Measurements from ENCODE around the gene BACH2. TPM values are rescaled to one million over a fixed set of nuclear protein-coding genes. Genes with fewer than 3 reads are reported as not detected.

The BACH2 gene
- total RNA-seq, 1 donor from 2014 or later, result 7.8 TPM

DNA sequence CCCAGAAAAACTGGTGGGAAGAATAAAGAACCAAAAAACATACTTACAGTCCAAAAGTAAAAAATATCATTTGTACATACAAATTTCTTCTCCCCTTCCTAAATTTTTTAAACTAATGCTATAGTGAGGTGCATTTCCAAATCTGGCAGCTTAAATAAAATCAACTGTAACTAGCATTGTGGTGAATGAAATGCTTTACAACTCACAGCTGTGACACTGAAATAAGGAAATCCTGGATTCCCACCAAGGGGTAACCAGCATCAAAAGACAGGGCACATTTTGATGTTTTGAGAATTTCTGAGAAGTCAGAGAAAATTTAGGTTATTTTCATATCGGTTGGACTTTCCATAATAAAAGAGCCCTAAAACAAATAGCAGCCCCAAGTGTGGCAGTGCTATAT lies 27.3 kb downstream of the BACH2 start:
- Mint-ChIP-seq H3K27ac (ENCODE audit: unreplicated experiment) (no peak overlapping the region), H3K9me3 (ENCODE audit: low read depth) (peaks cover 8% of the 10 kb centered on the region), H3K4me3 (ENCODE audit: unreplicated experiment) (no peak overlapping the region), H3K4me1 (ENCODE audit: low read depth) (no peaks in the 10 kb centered on the region), H3K36me3 (ENCODE audit: low read depth) (peaks cover 8% of the 10 kb centered on the region), H3K27me3 (ENCODE audit: low read depth) (no peaks in the 10 kb centered on the region)
- TF ChIP-seq, protein P1, sequence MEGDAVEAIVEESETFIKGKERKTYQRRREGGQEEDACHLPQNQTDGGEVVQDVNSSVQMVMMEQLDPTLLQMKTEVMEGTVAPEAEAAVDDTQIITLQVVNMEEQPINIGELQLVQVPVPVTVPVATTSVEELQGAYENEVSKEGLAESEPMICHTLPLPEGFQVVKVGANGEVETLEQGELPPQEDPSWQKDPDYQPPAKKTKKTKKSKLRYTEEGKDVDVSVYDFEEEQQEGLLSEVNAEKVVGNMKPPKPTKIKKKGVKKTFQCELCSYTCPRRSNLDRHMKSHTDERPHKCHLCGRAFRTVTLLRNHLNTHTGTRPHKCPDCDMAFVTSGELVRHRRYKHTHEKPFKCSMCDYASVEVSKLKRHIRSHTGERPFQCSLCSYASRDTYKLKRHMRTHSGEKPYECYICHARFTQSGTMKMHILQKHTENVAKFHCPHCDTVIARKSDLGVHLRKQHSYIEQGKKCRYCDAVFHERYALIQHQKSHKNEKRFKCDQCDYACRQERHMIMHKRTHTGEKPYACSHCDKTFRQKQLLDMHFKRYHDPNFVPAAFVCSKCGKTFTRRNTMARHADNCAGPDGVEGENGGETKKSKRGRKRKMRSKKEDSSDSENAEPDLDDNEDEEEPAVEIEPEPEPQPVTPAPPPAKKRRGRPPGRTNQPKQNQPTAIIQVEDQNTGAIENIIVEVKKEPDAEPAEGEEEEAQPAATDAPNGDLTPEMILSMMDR (IDR thresholded peaks at IDR 0.05), result no peak
- DNase-seq (ENCODE audit: low spot score), result no peak

DNA sequence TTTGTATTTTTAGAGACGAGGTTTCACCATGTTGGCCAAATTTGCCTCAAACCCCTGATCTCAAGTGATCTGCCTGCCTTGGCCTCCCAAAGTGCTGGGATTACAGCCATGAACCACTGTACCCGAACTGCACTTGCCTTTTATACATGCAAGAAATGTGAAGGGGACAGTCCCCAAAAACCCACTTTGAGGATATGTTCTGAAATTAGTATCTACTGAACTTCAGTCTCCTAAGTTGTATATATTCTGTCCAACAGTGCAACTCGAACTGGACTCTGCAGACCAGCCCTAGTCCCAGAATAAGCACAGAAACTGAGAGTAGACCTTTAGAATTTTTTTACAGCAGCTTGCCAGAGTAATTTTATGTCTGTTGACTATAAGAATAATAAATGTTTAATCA lies 28.5 kb downstream of the BACH2 start:
- H3K9me3 Mint-ChIP-seq (ENCODE audit: low read depth), result peaks cover 8% of the 10 kb centered on the region
- no peak overlapping the region for H3K27ac Mint-ChIP-seq (ENCODE audit: unreplicated experiment)
- H3K36me3 Mint-ChIP-seq (ENCODE audit: low read depth), result peaks cover 8% of the 10 kb centered on the region
- DNase-seq (ENCODE audit: low spot score), result no peak
- TF ChIP-seq, protein P1 (IDR thresholded peaks at IDR 0.05), result no peak
- H3K4me1 Mint-ChIP-seq (ENCODE audit: low read depth), result no peaks in the 10 kb centered on the region
- H3K4me3 Mint-ChIP-seq (ENCODE audit: unreplicated experiment), result no peak overlapping the region
- no peaks in the 10 kb centered on the region for H3K27me3 Mint-ChIP-seq (ENCODE audit: low read depth)

DNA sequence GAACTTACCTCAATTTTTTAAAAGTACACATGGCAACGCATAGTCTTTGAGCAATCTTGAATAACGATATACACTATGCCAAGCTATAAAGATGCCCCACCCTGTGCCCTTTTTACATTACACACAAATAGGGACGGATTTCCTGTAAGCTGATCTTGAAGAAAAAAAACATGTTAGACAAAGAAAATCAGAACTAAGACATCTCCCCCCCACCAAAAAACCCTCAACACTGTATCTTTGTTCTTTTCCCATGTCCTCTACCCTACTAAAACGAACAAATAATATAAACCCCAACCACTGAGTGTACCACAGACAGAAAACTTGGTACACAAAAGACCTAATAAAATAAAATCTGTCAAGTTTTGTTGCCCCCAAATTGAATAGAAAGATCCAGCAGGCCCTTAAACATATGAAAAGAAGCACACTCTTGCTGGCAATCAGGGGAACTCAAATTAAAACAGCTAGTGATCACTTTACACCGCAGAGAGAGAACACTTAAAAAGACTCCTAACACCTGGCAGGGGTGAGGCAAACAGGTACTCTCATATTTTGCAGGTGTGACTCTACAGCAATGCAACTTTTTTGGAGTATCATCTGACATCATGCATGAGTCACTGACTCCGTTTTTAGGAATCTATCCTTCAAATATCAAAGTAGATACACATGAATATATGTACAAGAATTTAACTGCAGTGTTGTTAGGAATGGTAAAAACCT lies 29.6 kb downstream of the BACH2 start:
- H3K4me1 Mint-ChIP-seq (ENCODE audit: low read depth), result no peaks in the 10 kb centered on the region
- no peak overlapping the region for H3K4me3 Mint-ChIP-seq (ENCODE audit: unreplicated experiment)
- no peak for DNase-seq (ENCODE audit: low spot score)
- no peaks in the 10 kb centered on the region for H3K27me3 Mint-ChIP-seq (ENCODE audit: low read depth)
- peaks cover 8% of the 10 kb centered on the region for H3K36me3 Mint-ChIP-seq (ENCODE audit: low read depth)
- TF ChIP-seq, protein P1 (IDR thresholded peaks at IDR 0.05), result no peak
- no peak overlapping the region for H3K27ac Mint-ChIP-seq (ENCODE audit: unreplicated experiment)
- peaks cover 8% of the 10 kb centered on the region for H3K9me3 Mint-ChIP-seq (ENCODE audit: low read depth)

DNA sequence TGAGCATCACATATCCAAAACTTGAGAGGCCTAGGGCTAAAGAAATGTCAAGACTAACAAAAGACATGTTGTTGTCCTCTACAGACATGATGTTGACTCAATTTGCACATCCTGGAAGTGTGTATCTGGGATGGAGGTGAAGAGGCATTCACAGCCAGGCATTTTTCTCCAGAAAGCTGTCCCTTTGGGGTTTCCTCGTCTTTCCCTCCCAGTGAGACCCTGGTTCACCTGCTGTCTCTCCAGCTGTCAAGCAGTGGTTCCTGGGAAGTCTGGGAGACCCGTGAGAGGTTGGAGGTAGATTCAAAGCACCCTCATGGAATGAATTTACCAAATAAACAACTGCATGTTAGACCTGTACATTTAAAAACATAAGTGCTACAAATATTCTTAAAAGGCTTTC lies 32.1 kb downstream of the BACH2 start:
- H3K27me3 Mint-ChIP-seq (ENCODE audit: low read depth), result no peaks in the 10 kb centered on the region
- no peak overlapping the region for H3K27ac Mint-ChIP-seq (ENCODE audit: unreplicated experiment)
- peaks cover 2% of the 10 kb centered on the region for H3K36me3 Mint-ChIP-seq (ENCODE audit: low read depth)
- no peaks in the 10 kb centered on the region for H3K4me1 Mint-ChIP-seq (ENCODE audit: low read depth)
- H3K9me3 Mint-ChIP-seq (ENCODE audit: low read depth), result peaks cover 6% of the 10 kb centered on the region
- no peak overlapping the region for H3K4me3 Mint-ChIP-seq (ENCODE audit: unreplicated experiment)
- DNase-seq (ENCODE audit: low spot score), result no peak
- TF ChIP-seq, protein P1 (IDR thresholded peaks at IDR 0.05), result no peak

DNA sequence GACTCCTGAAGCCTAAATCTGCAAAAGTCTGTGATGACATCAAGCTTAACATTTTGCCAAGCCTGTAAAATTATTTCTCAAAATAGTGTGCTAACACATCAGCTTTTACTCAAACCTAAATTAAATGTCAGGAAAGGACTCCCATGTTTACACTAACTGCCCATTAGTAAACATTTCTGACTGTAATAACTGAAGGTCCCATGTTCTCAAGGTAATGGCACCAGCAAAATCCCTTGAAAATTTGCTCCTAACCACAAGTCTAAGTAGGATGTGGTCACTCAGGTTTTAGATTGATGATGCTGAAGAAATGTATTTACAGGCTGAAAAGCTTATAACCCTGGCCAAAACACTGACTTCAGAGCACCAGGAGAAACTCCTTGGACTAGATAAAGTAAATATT lies 33.0 kb downstream of the BACH2 start:
- H3K4me1 Mint-ChIP-seq (ENCODE audit: low read depth), result no peaks in the 10 kb centered on the region
- DNase-seq (ENCODE audit: low spot score), result no peak
- no peaks in the 10 kb centered on the region for H3K27me3 Mint-ChIP-seq (ENCODE audit: low read depth)
- TF ChIP-seq, protein P1 (IDR thresholded peaks at IDR 0.05), result no peak
- H3K4me3 Mint-ChIP-seq (ENCODE audit: unreplicated experiment), result no peak overlapping the region
- peaks cover 2% of the 10 kb centered on the region for H3K36me3 Mint-ChIP-seq (ENCODE audit: low read depth)
- peaks cover 6% of the 10 kb centered on the region for H3K9me3 Mint-ChIP-seq (ENCODE audit: low read depth)
- H3K27ac Mint-ChIP-seq (ENCODE audit: unreplicated experiment), result no peak overlapping the region

Data from chondrocyte (in vitro differentiated cells).